ENCODE results near the gene CHSY1.

DNA sequence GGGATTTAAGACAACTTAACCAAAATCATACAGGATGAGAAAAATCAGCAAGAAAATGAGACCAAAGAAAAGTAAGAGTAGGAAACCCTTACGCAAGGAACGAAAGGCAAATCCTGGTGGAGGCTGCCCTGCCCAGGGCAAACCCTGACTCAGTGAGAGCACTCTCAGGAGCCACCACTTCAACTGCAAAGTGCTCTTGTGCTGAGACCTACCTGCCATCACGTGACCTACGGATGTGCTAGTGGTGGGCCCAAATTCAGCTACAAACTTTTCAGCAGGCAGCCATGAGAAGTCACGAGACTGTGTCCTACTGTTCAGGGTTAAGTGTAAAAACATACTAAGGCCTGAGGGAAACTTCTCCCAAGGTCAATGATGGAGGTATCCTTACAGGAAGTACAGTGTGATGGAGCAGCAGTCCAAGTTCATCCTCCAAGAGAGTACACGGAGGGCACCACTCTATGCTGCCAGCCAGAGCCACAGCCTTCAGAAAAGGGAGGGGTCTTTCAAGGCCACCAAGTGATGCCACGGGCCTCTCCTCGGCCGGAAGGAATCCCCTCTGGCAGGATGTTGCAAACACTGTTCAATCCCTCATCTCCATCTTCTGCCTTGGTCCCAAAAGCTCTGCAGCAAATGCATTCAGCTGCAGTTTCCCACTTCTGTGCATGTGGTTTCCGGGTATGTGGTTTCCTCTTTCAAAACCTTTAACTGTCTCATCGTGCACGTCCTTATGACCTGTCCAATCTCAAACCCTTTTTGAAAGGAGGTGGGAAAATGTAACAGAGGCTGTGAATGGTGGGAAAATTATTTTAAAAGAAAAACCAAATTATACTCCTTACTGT lies 9.5 kb downstream of the CHSY1 start:
- no peak for TF ChIP-seq SP1 (IDR thresholded peaks at IDR 0.05)
- no peak for TF ChIP-seq CTBP1 (IDR thresholded peaks at IDR 0.05; ENCODE audit: borderline replicate concordance)
- no peak for TF ChIP-seq L3MBTL2 (conservative IDR thresholded peaks at IDR 0.05)
- no peak for TF ChIP-seq FOXM1 (IDR thresholded peaks at IDR 0.05; ENCODE audit: borderline replicate concordance)
- TF ChIP-seq ARNT (IDR thresholded peaks at IDR 0.05): no peak
- TF ChIP-seq ZNF384 (IDR thresholded peaks at IDR 0.05): no peak
- no peak for TF ChIP-seq BHLHE40 (IDR thresholded peaks at IDR 0.05; ENCODE audit: borderline replicate concordance)
- no peak for TF ChIP-seq HDGF (IDR thresholded peaks at IDR 0.05; ENCODE audit: borderline replicate concordance)
- no peak for TF ChIP-seq FOXK2 (IDR thresholded peaks at IDR 0.05)
- no peak for TF ChIP-seq FOXA1 (IDR thresholded peaks at IDR 0.05)

All from HEK293T (cell line).